ENCODE data around the gene EIF3L.

GRCh38 chr22:37891926-37892325 is 42.7 kb downstream of the EIF3L start:
- TF ChIP-seq CTCF (IDR thresholded peaks at IDR 0.05) (no peak), POLR2A (IDR thresholded peaks at IDR 0.05) (no peak)

Data from adrenal gland (tissue), 5 donors.